Adipose tissue (tissue), 3 donors: Measurements from ENCODE around the gene USP49. TPM values are rescaled to one million over a fixed set of nuclear protein-coding genes. Genes with fewer than 3 reads are reported as not detected.

ENCODE experiments used
- H3K27ac ChIP-seq: one replicate; pipeline ENCODE4 v1.5.1; 2013; ENCODE audit warnings: low read depth, low read length
- WGBS, 3 donors: extraction: QIAGEN DNeasy Blood & Tissue Kit; methylation state at CpG; one replicate each; pipeline ENCODE4 v1.1.7; 2013; 5-methylcytosine and 5-hydroxymethylcytosine counted together
- polyA plus RNA-seq, 3 donors: library from polyadenylated mRNA; stranded (reverse); fragments of 200-250 nt; gene quantifications; one replicate each; pipeline ENCODE4 v1.2.3, GENCODE V29; 2013
- donor health status: healthy with polysubstance abuse.
- donor health status: Bipolar disorder and iron deficiency.
- donor health status: healthy.

The USP49 gene
- polyA plus RNA-seq, 3 donors: 0.79 to 1.9 (median 1.3) TPM

- no peak overlapping the region for H3K27ac ChIP-seq
- 95 to 96% (median 96%) methylated on average over 3 of the region's 3 CpGs for WGBS, 3 donors
Measured at GRCh38 chr6:41750374-41750773, 144.8 kb downstream of the USP49 start.

DNA sequence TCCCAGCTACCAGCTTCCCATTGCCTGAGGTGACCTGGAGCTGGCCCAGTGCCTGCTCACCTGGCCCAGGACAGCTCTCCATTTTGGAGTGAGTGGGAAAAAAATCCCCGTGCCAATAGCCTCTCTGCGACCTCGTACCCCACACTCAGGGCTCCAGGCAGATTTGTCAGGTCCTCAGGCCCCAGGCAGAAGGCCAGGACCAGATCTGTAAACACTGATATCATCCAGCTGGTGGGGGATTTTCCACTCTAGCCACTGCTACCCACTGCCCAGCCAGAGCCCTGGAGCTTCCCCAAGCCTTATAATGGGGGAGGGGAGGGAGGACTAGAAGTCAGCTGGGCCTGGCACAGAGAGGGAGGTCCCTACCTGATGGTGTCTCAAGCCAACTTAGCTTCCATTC lies 146.6 kb downstream of the USP49 start:
- no peak overlapping the region for H3K27ac ChIP-seq
- WGBS, 3 donors: 34 to 77% (median 71%) methylated on average over 3 of the region's 3 CpGs

DNA sequence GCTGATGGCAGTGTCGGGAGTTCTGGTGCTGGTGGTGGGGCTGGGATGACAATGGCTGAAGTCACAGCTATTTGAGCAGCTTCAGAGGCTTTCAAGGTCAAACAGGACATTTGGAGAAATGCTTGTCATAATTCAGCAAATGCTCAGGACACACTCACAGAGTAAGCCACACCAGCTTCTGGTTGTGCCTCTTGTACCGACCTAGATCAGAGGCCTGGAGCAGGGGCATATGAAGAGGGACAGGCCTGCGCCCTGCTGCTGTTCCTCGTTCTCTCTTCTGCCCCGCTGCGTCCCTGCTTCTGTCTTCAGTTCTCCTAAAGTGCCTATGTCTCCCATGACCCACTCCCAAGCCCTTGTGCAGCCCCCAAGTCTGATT lies 147.1 kb downstream of the USP49 start:
- 90 to 97% (median 94%) methylated on average over 6 of the region's 6 CpGs for WGBS, 3 donors
- no peak overlapping the region for H3K27ac ChIP-seq

GRCh38 chr6:41747256-41748101 lies 147.7 kb downstream of the USP49 start, which contains the start of gene PGC:
PGC (minus strand) TSS chr6:41747397; CDS start chr6:41747334, 63 bp downstream.
- WGBS, 3 donors: 58 to 91% (median 87%) methylated on average over 15 of the region's 15 CpGs
- H3K27ac ChIP-seq: no peak within 1 kb of the TSS

DNA sequence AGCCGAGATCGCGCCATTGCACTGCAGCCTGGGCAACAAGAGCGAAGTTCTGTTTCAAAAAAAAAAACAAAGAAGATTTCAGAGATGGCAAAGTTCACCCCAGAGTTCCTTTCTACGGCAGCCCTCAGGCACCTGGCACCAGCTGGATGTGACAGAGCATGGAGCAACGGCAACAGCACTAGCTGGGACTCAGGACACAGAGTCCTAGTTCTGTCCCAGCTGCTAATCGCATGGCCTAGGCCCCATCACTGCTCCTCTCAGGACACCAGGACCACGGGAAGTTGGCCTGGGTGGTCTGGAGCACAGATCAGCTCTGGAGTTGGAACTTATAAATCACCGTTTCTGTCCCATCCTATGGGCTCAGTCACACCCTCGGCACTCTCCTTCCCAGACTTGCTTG lies 149.1 kb downstream of the USP49 start:
- no peak overlapping the region for H3K27ac ChIP-seq
- 86 to 98% (median 93%) methylated on average over 10 of the region's 10 CpGs for WGBS, 3 donors

DNA sequence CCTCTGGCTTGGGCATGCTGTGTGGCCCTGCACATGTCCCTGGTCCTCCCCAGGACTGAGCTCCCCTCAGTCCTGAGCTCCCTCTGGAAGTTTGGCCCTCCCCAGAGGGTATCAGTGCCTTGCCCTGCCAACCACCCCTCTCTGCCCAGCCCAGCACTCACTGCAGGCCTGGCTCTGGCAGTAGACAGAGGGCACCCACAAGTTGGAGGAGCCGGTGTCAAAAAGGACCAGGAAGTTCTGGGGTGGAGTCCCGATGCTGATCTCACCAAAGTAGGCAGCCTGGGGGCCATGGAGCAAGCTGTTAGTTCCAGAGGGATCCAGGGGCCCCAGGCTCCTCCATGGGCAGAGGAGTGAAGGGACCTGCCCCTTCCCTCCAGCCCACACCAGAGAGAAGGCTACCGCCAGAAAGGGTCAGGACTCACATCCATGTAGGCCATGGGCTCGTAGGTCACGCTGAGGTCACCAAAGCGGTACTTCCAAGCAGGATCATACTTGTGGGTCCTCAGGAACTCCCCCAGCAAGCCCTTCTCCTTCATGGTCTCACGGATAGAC lies 150.9 kb downstream of the USP49 start:
- no peak overlapping the region for H3K27ac ChIP-seq
- 86 to 92% (median 88%) methylated on average over 7 of the region's 7 CpGs for WGBS, 3 donors

DNA sequence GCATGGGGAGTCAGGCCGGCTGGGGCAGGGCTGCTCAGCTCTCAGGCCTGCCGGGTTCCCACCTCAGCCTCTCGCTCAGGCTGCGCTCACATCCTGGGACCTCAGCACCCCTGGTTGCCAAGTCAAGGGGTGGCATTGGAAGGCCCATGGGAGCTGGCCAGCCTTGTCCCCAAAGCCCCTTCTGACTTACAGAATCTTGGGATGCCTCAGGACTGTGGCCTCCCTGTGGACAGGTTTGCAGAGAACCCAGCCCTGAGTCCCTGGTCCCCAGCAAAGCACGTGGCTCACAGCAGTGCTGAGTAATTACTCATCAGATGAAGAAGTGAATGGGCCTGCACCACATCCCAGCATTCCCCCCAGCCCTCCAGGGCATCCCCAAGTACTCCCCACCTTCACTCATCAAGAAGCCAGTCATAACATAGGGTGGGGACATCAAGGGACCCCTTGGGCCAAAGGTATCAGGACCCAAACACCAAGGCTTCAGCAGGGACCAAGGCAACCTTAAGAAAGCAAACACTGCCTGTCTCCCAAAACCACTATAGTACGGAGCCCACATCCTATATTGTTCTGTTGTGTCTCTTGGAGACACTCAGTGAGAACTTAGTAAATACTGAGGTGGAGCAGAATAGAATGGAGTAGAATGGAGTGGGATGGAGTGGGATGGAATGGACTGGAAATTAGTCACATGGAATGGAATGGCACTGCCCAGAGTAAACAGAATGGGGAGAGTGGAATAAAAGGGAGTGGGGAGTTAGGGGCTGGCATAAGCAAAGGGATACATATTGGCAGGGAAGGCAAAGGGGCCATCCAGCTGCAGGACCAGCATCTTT lies 151.6 kb downstream of the USP49 start:
- WGBS, 3 donors: 85 to 92% (median 85%) methylated on average over 5 to 6 of the region's 6 CpGs
- H3K27ac ChIP-seq: no peak overlapping the region

DNA sequence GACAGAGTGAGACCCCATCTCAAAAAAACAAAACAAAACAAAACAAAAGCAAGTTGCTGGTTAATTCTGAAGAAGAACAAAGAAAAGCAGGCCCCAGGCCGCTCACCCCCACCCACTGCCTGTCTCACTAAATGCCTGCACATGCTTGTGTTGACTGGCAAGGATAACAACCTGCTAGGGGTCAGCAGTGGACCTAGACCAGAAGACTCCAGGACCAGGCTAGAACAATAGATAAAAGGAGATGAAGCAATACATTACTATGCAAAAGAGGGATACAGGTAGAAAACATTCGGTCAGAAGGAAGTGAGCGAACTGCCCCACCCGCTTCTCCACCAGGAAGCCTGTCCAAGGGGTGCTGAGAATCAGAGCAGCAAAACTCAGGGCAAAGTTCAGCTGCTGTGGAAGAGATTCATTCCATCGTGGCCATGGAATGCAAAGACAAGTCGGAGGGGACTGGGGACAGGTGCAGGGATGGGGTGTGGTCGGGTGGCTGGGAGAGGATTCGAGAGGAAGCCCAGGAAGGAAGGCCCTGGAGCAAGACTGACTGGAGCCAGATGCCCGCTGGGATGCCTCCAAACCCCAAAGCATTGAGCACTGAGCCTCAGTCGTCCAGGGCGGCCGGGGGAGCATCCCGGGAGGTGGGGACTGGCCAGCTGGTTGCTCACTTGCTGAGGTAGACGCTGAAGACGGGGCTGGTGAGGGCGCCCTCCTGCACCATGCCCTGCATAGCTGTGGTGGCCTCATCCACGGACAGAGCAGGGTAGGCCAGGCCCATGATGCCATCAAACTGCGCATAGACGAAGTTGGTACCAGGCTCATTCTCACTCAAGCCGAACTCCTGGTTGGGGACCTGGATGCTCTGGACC lies 153.3 kb downstream of the USP49 start:
- WGBS, 3 donors: 78 to 86% (median 79%) methylated on average over 18 to 20 of the region's 20 CpGs
- H3K27ac ChIP-seq: no peak overlapping the region

DNA sequence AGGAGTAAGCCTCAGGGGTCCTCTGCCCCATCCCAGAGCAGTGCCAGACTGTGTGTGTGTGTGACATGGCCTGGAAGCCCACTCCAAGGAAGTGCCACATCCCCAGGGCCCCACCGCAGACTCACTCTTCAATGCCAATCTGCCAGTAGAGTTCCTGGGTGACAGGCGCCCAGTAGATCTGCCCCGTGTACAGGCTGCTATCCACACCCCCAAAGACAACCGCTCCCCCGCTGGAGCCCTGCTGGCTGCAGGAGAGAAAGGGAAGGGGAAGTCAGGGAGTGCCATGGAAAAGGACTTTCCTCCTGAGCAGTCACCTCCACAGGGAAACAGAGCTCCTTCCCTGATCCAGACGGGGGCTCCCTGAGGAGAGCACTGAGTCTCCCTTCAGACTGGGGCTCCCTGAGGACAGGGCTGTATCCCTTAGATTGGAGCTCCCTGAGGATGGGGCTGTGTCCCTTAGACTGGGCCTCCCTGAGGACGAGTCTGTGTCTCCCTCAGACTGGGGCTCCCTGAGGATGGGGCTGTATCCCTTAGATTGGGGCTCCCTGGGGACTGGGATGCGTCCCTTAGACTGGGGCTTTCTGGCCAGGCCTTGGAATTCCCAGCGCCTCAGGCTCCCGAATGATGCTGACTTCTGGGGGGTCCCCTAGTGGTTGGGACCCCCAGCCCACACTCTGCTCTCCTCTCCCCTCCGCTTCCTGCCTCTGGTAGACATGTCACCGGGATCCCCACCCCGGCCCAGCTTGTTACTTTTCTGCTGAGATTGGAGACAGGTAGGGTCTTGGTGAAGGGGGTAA lies 154.6 kb downstream of the USP49 start:
- H3K27ac ChIP-seq: no peak overlapping the region
- WGBS, 3 donors: 80 to 87% (median 83%) methylated on average over 13 of the region's 13 CpGs

Other genes with a start within 250 kb of the USP49 start
- 10 to 100 TPM; 10.1 to 18.1 (median 13.9) TPM for gene TFEB, start 159.8 kb downstream of the USP49 start, polyA plus RNA-seq
- 1,000 to 10,000 TPM in 1 of 3 donors, 100 to 1,000 TPM in 1, 1 to 10 TPM in 1; 7.5 to 1,282 (median 263) TPM for gene PGC, start 148.0 kb downstream of the USP49 start, polyA plus RNA-seq
- 1 to 10 TPM; 2.7 to 6.9 (median 3.3) TPM for gene FRS3, start 115.5 kb downstream of the USP49 start, polyA plus RNA-seq
- 1 to 10 TPM; 1.4 to 4.5 (median 3.1) TPM for gene PRICKLE4, start 114.6 kb downstream of the USP49 start, polyA plus RNA-seq
- gene TOMM6, start 107.7 kb downstream of the USP49 start, polyA plus RNA-seq: 100 to 1,000 TPM; 160 to 342 (median 246) TPM
- gene MED20, start 25.8 kb upstream of the USP49 start, polyA plus RNA-seq: 1 to 10 TPM; 5.3 to 8.1 (median 7.0) TPM
- gene BYSL, start 26.1 kb upstream of the USP49 start, polyA plus RNA-seq: 10 to 100 TPM in 2 of 3 donors, 1 to 10 TPM in 1; 9.3 to 32.7 (median 12.0) TPM
- 100 to 1,000 TPM in 1 of 3 donors, 10 to 100 TPM in 2; 35.5 to 146 (median 95.9) TPM for gene CCND3, start 46.4 kb upstream of the USP49 start, polyA plus RNA-seq
- gene TAF8, start 155.1 kb upstream of the USP49 start, polyA plus RNA-seq: 10 to 100 TPM in 1 of 3 donors, 1 to 10 TPM in 2; 6.0 to 16.2 (median 8.7) TPM
- gene C6orf132, start 247.2 kb upstream of the USP49 start, polyA plus RNA-seq: 10 to 100 TPM in 1 of 3 donors, 1 to 10 TPM in 2; 5.8 to 11.2 (median 6.2) TPM